ENCODE data around the gene C2CD2. TPM values are rescaled to one million over a fixed set of nuclear protein-coding genes. Genes with fewer than 3 reads are reported as not detected.

Gene C2CD2
- polyA plus RNA-seq, 3 donors, result 13.2 to 20.0 (median 19.7) TPM

GRCh38 chr21:41848533-41848932 is 105.3 kb downstream of the C2CD2 start:
- no peak for DNase-seq

- DNase-seq, result no peak
These were observed 106.6 kb downstream of the C2CD2 start for GRCh38 chr21:41847066-41847804.

- DNase-seq, result no peak
These were observed 107.3 kb downstream of the C2CD2 start for GRCh38 chr21:41846536-41846935.

GRCh38 chr21:41846033-41846317 is 107.8 kb downstream of the C2CD2 start:
- DNase-seq, result no peak

- DNase-seq, result no peak
These were observed 108.3 kb downstream of the C2CD2 start for GRCh38 chr21:41845310-41846032.

GRCh38 chr21:41843584-41843983 is 110.2 kb downstream of the C2CD2 start:
- no peak for DNase-seq

GRCh38 chr21:41840880-41841279 is 112.9 kb downstream of the C2CD2 start:
- no peak for DNase-seq

- DNase-seq, result no peak
These were observed 114.3 kb downstream of the C2CD2 start for GRCh38 chr21:41839387-41840000.

- no peak for DNase-seq
These were observed 116.0 kb downstream of the C2CD2 start for GRCh38 chr21:41837756-41838297.

GRCh38 chr21:41836166-41837015 is 117.4 kb downstream of the C2CD2 start:
- DNase-seq, result no peak

GRCh38 chr21:41835711-41836154 is 118.1 kb downstream of the C2CD2 start:
- DNase-seq, result no peak

Other genes starting within 250 kb of the C2CD2 start
- 10 to 100 TPM; 19.9 to 25.3 (median 23.2) TPM for gene RIPK4, start 187.0 kb downstream of the C2CD2 start, polyA plus RNA-seq (ENCODE audit: insufficient read length in 3 of 3)
- gene PRDM15, start 74.7 kb downstream of the C2CD2 start, polyA plus RNA-seq (ENCODE audit: insufficient read length in 3 of 3), result 1 to 10 TPM; 6.8 to 8.1 (median 7.8) TPM
- 10 to 100 TPM in 2 of 3 donors, 1 to 10 TPM in 1; 8.8 to 11.0 (median 10.5) TPM for gene ZBTB21, start 56.3 kb upstream of the C2CD2 start, polyA plus RNA-seq (ENCODE audit: insufficient read length in 3 of 3)
- gene UMODL1, start 117.3 kb upstream of the C2CD2 start, polyA plus RNA-seq (ENCODE audit: insufficient read length in 3 of 3), result under 1 TPM; 0.06 to 0.21 (median 0.10) TPM